Ramos (cell line): ENCODE data around the gene CPT1A.
"Not testable (repeated sequence)": the region's sequence is repeated elsewhere in the genome, so short reads cannot be mapped to it uniquely, and the experiment has no call there.

Source experiments
- in situ Hi-C: fragments of 300-500 bp; cut with MboI; formaldehyde crosslinking; loops from one replicate; pipeline ENCODE4 v1.14.3; 2022; ENCODE audit warnings: low sequenced_read_pairs; ENCODE audit not compliant: unreplicated experiment

The CPT1A gene

DNA sequence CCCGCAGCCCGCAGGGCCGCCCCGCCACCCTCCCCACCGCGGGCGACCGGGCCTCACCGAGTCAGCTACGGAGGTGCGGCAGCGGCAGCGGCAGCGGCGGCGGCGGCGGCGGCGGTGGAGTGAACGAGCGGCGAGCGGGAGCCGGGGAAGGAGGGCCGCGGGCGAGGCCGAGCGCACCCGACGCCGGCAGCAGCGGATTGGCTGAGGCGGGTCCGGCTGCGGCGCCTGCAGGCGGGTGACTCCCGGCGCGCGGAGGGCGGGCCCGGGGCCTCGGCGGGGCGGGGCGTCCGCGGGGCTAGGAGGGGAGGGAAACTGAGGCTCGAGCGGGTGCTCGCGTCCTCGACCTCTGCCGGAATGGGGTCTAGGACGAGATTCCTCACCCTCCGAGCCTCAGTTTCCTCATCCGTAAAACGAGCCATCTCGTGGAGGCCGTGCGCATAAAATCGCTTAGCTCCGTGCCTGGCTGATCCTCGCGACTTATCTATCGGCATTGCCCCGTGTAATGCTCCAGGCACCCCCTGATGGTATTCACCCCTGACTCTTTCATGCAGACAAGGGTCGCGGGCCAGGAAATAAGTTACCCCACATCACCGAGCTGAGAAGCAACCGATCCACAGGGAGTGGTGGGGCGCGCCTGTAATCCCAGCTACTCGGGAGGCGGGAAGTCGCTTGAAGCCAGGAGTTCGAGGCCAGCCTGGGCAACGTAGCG is at the start of gene CPT1A:
Gene CPT1A (minus strand): TSS at position 199 of the 709 bp plus-strand sequence. CDS start 26,442 bp downstream, outside the sequence.
- in situ Hi-C loops = no loop called here

DNA sequence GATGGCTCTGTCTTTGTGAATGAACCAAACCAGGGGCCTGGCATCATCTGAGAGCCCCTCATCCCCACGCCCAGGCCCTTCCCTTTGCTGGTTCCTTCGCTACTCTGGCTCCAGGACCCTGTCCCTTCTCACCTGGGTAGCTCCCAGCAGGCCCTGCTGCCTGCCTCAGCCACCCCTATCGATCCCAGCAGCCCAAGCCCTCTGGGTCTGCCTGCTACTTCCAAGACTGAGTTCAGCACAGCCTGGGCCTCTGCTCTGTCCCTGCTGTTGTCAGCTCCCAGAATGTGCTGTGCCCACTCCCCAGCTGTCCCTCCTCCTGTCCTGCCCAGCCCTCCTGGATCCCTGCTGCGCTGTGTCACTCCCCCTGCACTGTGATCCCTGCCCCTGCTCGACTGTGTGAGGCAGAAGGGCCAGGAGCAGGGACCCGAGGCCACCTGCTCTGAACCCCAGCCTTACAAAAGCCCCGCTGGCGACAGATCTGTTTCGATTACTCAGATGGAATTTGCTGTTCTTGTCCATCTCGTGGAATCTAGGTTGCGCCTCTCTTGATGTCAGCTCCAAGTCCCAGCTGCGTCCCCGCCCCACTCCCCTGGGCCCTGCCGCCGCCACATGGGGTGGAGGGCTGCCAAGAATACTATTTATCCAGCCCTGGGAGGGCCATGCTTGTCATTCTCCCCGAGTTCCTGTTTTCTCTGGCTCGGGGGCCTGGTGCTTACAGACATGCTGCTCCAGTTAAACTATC is 48.9 kb upstream of the CPT1A start:
- in situ Hi-C loops = no loop called here

DNA sequence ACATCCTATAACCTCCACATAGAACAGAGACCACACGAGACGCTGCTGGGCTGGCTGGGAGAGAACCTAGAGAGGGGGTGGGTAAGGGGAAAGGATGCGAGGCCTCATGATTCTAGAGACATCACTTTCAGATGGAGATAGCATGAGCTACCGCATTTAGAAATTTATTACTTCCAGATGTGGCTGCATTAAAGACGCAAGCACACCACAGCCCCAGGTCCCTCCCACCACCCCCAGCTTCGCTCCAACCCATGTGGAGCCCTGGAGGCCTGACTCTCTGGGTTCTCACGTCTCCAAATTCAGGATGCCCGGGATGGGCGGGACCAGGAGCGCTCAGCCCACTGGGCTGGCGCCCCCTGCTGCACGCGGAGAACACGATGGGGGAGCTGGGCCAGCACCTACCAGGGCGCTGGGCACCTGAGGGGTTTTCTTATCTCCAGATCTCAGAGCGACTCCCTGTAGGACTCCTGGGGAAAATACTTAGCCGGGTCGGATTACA is 48.3 kb upstream of the CPT1A start:
- in situ Hi-C loops = no loop called here

DNA sequence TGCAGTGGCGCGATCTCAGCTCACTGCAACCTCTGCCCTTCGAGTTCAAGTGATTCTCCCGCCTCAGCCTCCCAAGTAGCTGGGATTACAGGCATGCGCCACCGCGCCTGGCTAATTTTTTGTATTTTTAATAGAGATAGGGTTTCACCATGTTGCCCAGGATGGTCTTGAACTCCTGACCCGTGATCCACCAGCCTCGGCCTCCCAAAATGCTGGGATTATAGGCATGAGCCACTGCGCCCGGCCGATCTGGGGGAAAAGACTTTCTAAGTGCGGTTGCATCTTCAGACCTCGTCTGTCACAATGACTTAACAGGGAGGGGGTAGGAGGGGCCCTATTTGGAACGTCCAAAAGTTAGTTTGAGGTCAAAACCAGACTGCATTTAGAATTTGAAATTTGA is 43.1 kb upstream of the CPT1A start:
- in situ Hi-C loops = not testable (repeated sequence)

DNA sequence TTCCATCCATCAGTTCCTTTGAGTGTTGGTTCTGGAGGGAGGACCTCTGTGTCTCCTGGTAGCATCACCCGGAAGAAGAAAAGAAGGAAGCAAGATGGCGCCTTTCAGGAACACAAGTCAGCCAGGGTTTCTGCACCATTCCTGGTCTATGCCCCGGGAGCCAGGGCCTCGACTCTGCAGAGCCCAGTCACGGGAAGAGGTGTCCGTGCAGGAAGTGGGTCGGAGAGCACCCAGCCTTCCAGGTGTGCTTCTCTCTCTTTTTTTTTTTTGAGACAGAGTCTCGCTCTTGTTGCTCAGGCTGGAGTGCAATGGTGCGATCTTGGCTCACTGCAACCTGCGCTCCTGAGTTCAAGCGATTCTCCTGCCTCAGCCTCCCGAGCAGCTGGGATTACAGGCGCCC is 40.7 kb upstream of the CPT1A start:
- in situ Hi-C loops = no loop called here

DNA sequence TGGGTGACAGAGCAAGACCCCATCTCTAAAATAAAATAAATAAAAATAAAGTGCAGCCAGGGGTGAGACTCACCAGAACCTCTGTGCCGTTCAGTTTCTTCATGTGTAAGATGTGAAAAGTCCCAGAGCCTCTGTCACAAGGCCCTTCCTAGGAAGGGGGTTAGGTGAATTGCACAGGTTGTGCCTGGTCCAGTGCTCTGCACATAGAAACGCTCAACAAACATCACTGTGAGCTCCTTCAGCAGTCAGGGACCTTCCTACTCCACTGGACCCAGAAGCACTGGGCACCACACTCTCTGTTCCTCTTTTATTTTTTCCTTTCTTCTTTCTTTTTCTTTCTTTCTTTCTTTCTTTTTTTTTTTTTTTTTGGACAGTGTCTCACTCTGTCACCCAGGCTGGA is 39.6 kb upstream of the CPT1A start:
- in situ Hi-C loops = no loop called here

DNA sequence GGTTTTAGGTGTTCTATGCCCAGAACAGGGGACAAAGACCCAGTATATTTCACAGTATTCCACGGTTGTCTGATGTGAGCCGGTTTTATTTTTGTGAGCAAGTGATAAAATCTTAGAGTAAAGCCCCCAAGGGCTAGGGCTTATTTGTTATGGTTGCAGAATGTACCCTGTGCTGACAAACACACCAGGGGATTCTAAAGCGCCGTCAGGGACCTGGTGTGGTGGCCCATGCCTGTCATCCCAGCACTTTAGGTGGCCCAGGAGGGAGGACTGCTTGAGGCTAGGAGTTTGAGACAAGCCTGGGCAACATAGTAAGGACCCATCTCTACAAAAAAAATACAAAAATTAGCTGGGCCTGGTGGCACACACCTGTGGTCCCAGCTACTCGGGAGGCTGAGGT is 39.1 kb upstream of the CPT1A start:
- in situ Hi-C loops = no loop called here

DNA sequence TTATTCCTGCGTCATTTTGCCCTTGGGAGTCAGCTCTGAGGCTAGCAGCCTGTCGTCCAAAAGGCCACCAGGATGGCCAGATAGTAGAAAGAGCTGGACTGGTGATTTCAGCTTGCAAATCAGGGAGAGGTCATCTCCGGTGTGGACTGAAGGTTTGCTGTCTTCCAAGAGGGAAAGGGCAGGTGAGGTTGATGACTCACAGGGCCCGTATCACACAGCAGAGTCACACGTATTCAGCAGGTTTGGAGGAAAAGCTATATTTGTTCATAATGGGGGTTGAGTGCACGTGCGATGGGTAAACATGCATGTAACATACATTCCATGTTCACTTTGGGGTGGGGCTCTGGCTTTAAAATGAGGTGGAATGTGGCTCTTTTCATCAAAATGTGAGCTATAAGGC is 36.3 kb upstream of the CPT1A start:
- in situ Hi-C loops = no loop called here

DNA sequence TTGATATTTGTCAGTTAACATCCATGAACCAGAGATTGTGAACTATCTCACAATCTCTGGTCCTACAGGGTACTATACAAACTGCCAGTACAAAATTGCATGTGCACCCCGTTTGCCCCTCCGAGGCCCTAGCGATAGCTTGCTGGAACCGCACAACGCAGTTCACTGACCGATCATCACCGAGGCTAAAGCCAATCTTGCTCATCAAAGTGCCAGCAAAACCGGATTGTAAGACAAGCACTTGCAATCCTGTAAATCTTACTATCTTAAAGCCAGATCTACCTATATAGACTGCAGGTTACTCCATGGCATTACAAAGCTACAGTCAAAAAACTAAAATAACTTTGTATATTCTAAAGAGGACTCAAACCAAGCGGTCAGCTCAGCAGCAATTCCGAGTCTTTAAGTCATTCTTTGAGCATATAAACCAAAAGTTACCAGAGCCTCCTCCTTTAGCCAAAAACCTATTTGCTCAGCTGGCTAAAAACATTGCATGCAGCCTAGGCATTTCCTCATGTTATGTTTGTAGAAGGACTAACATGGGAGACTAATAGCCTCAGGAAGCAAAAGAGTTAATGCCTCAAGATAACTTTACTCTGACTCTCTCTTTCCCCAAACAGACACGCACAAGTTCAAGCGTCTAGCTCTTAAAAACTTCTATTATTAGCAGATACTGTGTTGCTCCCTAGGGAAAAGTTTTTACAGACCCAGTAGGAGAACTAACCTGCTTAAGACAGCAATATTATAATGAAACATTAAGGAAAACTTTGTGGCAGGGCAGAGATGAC is 30.7 kb upstream of the CPT1A start:
- in situ Hi-C loops = no loop called here

DNA sequence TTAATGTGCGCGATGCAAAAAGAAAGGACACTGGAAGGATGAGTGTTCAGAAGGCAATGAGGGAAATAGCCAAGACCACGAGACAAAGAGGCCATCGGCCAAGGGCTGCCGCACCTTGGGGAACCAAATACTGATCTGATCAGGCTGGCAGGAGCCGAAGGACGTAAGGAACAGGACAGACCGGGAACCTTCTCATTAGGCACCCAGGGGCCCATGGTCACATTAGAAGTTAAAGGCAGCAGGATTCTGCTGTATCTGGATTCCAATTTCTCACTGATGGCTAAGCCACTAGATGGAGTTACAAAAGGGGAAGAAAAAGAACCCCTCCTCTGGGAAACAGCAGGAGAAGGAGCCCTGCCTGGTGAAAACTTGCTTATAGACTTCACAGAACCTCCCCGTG is 28.8 kb upstream of the CPT1A start:
- in situ Hi-C loops = no loop called here

DNA sequence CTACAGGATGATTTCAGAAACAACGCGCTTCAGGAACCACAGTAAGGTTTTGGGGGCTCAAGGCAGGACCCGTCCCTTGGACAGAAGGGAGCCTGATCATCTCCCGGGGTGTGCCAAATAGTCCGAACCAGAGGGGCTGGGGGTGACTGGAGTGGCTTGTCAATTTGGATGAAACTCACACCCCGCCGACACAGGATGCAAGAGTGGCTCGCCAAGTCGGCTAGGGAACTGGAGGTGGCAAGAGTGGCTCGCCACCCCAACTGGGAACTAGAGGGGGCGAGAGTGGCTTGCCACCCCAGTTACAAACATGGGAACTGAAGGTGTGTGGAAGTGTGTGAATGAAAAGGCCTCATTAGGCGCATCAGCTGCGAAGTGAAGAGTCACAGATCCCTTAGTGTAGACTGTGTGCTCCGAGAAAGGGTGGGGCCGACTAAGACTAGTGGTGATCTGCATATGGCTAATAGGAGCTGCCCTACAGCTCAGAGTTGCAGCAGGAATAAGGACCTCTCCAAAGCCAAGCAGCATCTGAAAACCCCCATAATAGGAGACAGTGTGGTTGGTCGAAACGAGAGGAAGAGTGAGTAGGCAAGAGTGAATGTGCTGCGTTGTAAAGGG is 26.6 kb upstream of the CPT1A start:
- in situ Hi-C loops = no loop called here

DNA sequence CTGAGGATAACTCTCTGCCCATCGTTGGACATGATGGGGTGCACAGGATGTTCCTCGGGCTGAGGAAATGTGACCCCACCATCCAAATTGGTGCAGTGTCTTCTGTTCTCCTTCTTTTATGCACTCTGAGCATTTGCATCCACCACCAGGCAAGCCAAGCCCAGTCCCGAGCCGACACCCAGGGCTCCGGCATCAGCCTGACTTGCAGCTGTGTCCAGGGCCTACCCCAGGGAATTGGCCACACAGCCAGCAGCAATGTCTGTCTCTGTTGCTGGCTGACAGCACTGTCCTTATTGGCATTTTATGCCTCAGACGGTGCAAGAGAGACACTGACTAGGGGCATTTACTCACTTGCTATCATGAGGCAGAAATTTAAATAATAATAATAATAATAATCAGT is 25.4 kb upstream of the CPT1A start:
- in situ Hi-C loops = no loop called here

DNA sequence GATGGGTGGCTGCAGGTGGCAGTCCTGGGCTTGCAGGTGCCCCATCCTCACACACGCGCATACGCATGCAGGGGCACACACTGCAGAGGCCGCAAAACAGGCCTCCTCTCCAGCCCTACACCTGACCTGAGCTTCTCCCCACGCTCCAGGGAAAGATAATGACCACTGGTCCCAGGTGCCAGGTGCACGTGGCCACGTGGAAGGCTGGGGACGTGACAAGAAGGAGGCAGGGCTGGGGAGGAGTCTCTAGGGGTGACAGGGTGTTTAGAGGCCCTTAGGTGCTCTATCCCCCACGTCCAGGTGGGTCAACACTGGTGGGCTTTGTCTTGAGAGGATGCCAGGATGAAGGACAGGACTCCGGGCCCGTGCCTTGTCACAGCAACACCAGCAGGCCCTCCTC is 23.5 kb upstream of the CPT1A start:
- in situ Hi-C loops = no loop called here

DNA sequence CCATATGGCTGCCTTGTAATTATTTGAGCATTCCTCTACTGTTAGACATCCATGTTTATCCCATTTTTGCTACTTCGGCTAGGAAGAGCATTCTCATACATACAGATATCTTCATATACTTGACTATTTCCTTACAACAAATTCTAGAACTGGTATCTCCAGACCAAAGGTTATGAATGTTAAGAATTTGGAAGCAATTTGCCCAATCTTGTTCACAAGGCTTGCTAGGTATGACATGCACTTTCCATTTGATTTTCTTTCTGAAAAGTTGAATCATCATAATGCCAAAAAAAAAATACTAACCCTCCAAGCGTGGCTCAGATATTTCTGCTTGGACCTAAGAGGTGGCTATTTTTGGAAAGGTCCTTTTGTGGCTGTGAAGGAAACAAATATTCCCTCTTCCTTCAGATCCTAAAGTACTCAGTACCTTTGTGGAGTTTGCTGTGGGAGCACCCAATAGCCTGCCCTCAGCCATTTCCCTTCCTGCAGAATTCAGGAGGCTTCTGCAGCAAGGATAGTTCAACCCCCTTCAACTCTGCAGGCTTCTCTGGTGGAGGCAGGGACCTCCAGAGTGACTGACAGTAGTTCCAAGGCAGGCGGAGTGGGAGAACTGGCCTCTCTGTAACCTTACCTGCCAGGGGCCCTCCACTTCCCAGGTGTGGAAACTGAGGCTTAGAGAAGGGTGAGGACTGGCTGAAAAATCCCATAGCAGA is 22.0 kb upstream of the CPT1A start:
- in situ Hi-C loops = no loop called here

DNA sequence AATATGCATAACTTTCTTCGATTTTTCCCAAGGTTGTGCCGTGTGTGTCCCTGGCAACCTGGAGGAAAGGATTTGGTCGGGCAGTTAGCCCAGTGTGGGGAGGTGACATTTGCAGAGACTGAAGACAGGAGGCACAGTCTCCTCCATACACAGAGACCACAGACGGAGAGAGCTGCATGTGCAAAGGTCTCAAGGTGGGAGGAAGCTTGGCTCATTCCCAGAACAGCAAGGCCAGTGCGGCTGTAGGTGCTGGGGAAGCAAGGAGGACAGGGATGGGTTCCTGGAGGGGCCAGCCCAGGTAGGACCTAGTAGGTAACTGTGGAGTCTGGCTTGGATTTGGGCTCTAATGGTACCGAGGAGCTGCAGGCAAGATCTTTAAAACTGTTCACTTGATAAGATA is 20.7 kb upstream of the CPT1A start:
- in situ Hi-C loops = no loop called here

DNA sequence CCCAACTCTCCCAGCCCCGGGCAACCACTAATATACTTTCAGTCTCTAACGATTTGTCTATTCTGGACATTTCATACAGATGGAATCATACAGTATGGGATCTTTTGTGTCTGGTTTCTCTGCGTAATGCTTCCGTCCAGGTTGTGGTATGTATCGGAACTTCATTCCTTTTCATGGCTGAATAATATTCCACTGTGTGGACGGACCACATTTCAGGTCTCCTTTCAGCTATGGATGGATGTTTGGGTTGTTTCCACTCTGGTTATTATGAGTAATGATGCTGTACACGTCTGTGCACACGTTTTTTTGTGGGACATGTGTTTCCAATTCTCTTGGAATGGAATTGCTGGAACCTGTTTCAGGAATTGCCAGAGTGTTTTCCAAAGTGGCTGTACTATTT is 17.4 kb upstream of the CPT1A start:
- in situ Hi-C loops = no loop called here

DNA sequence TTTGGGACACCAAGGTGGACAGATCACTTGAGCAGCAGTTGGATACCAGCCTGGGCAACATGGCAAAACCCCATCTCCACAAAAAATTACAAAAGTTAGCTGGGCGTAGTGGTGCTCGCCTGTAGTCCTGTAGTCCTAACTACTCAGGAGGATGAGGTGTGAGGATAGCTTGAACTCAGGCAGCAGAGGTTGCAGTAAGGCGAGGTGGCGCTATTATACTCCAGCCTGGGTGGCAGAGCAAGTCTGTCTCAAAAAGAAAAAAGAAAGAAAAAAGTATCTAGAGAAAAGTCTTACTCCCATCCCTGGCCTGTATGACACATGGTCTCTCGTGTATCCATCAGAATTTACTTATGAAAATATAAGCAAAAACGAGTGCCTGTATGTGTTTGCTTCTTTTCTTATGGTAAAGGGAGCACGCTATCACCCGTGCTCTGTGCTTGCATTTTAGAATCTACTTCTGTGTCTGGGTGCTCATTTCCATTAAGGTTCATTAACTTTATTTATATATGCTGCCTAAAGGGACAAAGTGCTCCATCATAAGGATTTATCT is 15.4 kb upstream of the CPT1A start:
- in situ Hi-C loops = no loop called here

DNA sequence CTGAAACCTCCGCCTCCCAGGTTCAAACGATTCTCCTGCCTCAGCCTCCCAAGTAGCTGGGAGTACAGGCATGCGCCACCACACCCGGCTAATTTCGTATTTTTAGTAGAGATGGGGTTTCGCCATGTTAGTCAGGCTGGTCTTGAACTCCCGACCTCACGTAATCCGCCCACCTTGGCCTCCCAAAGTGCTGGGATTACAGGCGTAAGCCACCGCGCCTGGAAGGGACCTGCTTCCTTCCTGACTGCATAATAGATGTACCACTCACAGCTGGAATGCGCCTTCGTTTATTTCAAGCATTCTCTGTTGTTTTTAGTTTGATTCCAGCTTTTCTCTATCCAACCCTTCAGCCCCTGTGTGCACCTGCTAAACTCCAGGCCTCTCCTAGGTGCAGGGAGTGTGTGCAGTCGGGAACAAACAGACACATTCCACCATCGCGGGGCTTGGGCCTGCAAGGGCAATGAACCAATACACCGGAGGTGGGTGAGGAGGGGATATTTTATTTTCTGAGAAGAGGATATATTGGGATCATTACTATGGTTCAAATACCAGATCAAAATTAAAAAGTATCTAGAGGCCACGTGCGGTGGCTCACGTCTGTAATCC is 14.8 kb upstream of the CPT1A start:
- in situ Hi-C loops = not testable (repeated sequence)
